Aortic smooth muscle cell (primary cell): Measurements from ENCODE around the gene CD72. TPM values are rescaled to one million over a fixed set of nuclear protein-coding genes. Genes with fewer than 3 reads are reported as not detected.

Source experiments
- total RNA-seq: library from RNA; depleted of rRNA; stranded (reverse); fragments of >200 nt; gene quantifications from 2 replicates; pipeline ENCODE4 v1.2.3, GENCODE V29; 2014

CD72 gene
- 1.1 TPM in 2 replicates for total RNA-seq

GRCh38 chr9:35618325-35618727 lies at the start of gene CD72:
CD72 (minus strand) TSS chr9:35618413; CDS start chr9:35618303, 110 bp downstream.

GRCh38 chr9:35664531-35665470 lies 46.6 kb upstream of the CD72 start, which contains the start of gene ARHGEF39:
ARHGEF39 (minus strand) TSS chr9:35665195; CDS start chr9:35665169, 26 bp downstream.

GRCh38 chr9:35658137-35658967 lies 40.1 kb upstream of the CD72 start, which contains the start of gene CCDC107:
CCDC107 (plus strand) TSS chr9:35658292; CDS start chr9:35658380, 88 bp downstream.

GRCh38 chr9:35657546-35658136 lies 39.4 kb upstream of the CD72 start, which contains the start of gene RMRP:
RMRP (minus strand) TSS chr9:35658019.

GRCh38 chr9:35650341-35651158 lies 32.3 kb upstream of the CD72 start, which contains the start of gene SIT1:
SIT1 (minus strand) TSS chr9:35650931; CDS start chr9:35650853, 78 bp downstream.

GRCh38 chr9:35604578-35605350 lies 13.4 kb downstream of the CD72 start, which contains the start of gene TESK1:
TESK1 (plus strand) TSS chr9:35605262; CDS start chr9:35605620, 358 bp downstream.

Other genes starting within 250 kb of the CD72 start
- 18.2 and 22.1 TPM in 2 replicates for gene RUSC2, start 128.3 kb downstream of the CD72 start, total RNA-seq
- 8.2 and 9.6 TPM in 2 replicates for gene TESK1, start 13.2 kb downstream of the CD72 start, total RNA-seq
- 0.25 and 0.53 TPM in 2 replicates for gene SIT1, start 32.5 kb upstream of the CD72 start, total RNA-seq
- gene RMRP, start 39.6 kb upstream of the CD72 start, total RNA-seq, result 33,640 and 43,179 TPM in 2 replicates
- gene CCDC107, start 39.9 kb upstream of the CD72 start, total RNA-seq, result 16.1 and 19.0 TPM in 2 replicates
- gene ARHGEF39, start 46.8 kb upstream of the CD72 start, total RNA-seq, result 0.44 and 0.53 TPM in 2 replicates
- not detected in 2 replicates for gene CA9, start 55.5 kb upstream of the CD72 start, total RNA-seq
- gene TPM2, start 71.5 kb upstream of the CD72 start, total RNA-seq, result 805 and 904 TPM in 2 replicates
- gene TLN1, start 113.8 kb upstream of the CD72 start, total RNA-seq, result 322 and 363 TPM in 2 replicates
- 79.8 and 82.0 TPM in 2 replicates for gene CREB3, start 114.3 kb upstream of the CD72 start, total RNA-seq
- 21.4 and 29.0 TPM in 2 replicates for gene GBA2, start 130.8 kb upstream of the CD72 start, total RNA-seq
- 13.6 and 17.5 TPM in 2 replicates for gene RGP1, start 130.9 kb upstream of the CD72 start, total RNA-seq
- gene MSMP, start 135.9 kb upstream of the CD72 start, total RNA-seq, result 0.31 and 1.6 TPM in 2 replicates
- gene NPR2, start 173.2 kb upstream of the CD72 start, total RNA-seq, result 21.5 and 34.6 TPM in 2 replicates
- gene SPAG8, start 193.8 kb upstream of the CD72 start, total RNA-seq, result 1.7 TPM in 2 replicates
- 38.2 and 39.0 TPM in 2 replicates for gene HINT2, start 196.6 kb upstream of the CD72 start, total RNA-seq
- gene FAM221B, start 210.3 kb upstream of the CD72 start, total RNA-seq, result not detected in 2 replicates
- gene TMEM8B, start 210.8 kb upstream of the CD72 start, total RNA-seq, result 2.0 and 3.0 TPM in 2 replicates